ENCODE results near the gene WIPF3.

WIPF3 gene

DNA sequence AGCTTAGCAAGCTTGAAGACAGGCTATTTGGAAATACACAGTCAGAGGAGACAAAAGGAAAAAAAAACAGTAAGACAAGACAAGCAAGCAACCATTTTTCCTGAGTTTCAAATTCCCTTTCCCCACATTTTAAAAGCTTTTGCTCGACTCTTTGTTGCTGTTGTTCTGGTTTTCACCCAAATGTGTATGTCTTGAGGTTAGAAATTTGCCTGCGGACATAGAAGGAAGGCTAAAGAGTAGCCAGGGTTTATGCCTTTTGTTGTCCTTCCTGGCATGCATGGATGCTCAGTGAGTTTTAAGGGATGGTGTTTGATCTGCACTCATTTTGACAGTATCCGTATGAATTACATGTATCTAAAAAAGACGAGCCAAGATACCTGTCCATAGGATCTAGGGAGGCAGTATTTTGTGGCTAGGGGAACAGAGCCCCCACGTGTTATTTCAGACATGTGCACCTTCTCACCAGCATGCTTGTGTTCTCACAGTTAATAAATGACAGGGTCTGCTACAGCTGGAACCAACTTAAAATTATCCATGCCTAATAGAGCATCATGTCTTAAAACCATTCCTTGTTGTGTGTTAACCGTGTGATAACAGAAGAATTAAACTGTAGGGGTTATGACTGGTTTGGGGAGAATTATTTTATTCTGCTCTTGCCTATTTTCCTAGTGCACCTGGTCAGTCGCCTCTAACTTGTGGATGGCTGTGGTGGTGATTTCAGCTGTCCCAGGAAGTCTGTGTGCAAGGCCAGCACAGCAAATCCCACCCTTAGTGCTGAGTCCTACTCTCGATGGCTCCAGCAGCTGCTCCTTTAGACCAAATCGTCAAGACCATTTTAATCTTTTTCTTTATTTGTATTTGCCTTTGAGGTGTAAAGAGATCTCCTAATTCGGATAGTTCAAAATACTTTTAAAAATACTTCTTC is 9.1 kb downstream of the WIPF3 start:
- no peak for DNase-seq (ENCODE audit: low read depth in 2 of 2)
- H3K4me3 ChIP-seq (replicated peaks in 1 of 2; ENCODE audit: low read depth in 2 of 2, low read length in 2 of 2): no peak overlapping the region
- TF ChIP-seq CTCF (IDR thresholded peaks at IDR 0.05; ENCODE audit: low read depth, low read length): no peak

DNA sequence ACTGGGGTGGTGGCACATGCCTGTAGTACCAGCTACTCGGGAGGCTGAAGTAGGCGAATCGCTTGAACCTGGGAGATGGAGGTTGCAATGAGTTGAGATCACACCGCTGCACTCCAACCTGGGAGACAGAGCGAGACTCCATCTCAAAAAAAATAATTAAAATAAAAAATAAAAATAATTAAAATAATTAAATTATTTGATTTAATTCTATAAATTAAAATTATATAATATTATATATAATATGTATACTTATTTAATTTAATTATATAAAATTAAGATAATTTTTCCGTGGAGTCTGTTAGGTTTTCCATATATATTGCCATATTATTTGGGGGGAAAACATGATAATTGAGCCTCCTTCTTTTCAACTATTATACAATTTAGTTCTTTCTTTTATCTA is 12.0 kb downstream of the WIPF3 start:
- no peak for DNase-seq (ENCODE audit: low read depth in 2 of 2)
- TF ChIP-seq CTCF (IDR thresholded peaks at IDR 0.05; ENCODE audit: low read depth, low read length): no peak
- H3K4me3 ChIP-seq (replicated peaks in 1 of 2; ENCODE audit: low read depth in 2 of 2, low read length in 2 of 2): no peak overlapping the region

- no peak for DNase-seq (ENCODE audit: low read depth in 2 of 2)
- no peak overlapping the region for H3K4me3 ChIP-seq (replicated peaks in 1 of 2; ENCODE audit: low read depth in 2 of 2, low read length in 2 of 2)
- no peak for TF ChIP-seq CTCF (IDR thresholded peaks at IDR 0.05; ENCODE audit: low read depth, low read length)
Measured at GRCh38 chr7:29825775-29826529, 19.6 kb downstream of the WIPF3 start.

- TF ChIP-seq CTCF (IDR thresholded peaks at IDR 0.05; ENCODE audit: low read depth, low read length): no peak
- no peak for DNase-seq (ENCODE audit: low read depth in 2 of 2)
- no peak overlapping the region for H3K4me3 ChIP-seq (replicated peaks in 1 of 2; ENCODE audit: low read depth in 2 of 2, low read length in 2 of 2)
Measured at GRCh38 chr7:29826530-29826822, 20.2 kb downstream of the WIPF3 start.

- TF ChIP-seq CTCF (IDR thresholded peaks at IDR 0.05; ENCODE audit: low read depth, low read length): no peak
- no peak overlapping the region for H3K4me3 ChIP-seq (replicated peaks in 1 of 2; ENCODE audit: low read depth in 2 of 2, low read length in 2 of 2)
- no peak for DNase-seq (ENCODE audit: low read depth in 2 of 2)
Measured at GRCh38 chr7:29826904-29827303, 20.6 kb downstream of the WIPF3 start.

DNA sequence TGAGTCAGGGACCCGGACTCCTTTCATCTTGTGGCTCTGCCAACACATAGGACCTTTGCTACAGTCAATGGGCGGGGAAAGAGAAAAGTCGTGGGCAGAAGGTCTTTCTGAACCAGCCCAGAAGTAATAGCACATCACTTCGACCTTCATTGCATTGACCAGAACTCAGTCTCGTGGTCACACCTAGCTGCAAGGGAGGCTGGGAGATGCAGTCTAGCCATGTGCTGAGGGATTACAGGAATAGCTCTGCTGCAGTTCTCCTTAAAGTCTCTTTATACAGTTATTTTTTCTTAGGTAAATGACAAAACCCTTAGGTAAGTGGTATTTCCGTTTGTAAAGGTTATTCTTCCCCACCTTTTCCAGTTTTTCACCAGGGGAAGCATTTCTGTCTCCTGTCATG is 25.4 kb downstream of the WIPF3 start:
- DNase-seq (ENCODE audit: low read depth in 2 of 2): no peak
- H3K4me3 ChIP-seq (replicated peaks in 1 of 2; ENCODE audit: low read depth in 2 of 2, low read length in 2 of 2): no peak overlapping the region
- TF ChIP-seq CTCF (IDR thresholded peaks at IDR 0.05; ENCODE audit: low read depth, low read length): no peak
